ENCODE results near the gene B3GALT6.

B3GALT6 gene

DNA sequence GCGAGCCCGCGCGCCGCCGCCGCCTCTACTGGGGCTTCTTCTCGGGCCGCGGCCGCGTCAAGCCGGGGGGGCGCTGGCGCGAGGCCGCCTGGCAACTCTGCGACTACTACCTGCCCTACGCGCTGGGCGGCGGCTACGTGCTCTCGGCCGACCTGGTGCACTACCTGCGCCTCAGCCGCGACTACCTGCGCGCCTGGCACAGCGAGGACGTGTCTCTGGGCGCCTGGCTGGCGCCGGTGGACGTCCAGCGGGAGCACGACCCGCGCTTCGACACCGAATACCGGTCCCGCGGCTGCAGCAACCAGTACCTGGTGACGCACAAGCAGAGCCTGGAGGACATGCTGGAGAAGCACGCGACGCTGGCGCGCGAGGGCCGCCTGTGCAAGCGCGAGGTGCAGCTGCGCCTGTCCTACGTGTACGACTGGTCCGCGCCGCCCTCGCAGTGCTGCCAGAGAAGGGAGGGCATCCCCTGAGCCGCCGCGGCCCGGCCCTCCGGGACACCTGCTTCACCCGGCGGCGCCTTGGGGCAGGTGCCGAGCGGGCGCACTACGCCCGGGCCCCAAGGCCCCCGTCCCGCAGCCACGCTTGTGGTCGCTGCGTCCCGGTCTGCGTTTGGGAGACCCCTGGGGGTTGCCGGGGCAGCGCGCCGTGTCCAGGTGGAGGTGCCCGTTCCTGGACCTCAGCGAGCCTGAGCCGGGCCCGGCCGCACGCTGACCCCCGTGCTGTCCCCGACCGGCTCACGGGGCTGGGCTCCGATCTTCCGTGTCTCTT lies 944 bp downstream of the B3GALT6 start:
- DNase-seq: no peak

DNA sequence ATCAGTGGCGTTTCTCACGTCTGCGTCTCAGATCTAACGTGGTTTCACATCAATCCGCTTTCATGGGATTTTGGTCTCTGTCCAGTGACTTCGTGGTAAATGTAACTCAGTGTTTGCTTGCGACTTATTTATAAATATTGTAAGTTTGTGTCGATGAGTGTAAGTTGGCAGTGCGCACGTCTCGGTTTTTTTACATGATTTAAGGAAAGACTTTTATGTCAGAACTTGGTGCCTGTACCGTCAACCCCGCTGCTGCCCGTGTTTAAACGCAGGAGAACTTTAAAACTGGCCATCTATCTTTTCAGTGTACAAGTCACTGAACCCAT lies 1.5 kb downstream of the B3GALT6 start:
- DNase-seq: no peak

DNA sequence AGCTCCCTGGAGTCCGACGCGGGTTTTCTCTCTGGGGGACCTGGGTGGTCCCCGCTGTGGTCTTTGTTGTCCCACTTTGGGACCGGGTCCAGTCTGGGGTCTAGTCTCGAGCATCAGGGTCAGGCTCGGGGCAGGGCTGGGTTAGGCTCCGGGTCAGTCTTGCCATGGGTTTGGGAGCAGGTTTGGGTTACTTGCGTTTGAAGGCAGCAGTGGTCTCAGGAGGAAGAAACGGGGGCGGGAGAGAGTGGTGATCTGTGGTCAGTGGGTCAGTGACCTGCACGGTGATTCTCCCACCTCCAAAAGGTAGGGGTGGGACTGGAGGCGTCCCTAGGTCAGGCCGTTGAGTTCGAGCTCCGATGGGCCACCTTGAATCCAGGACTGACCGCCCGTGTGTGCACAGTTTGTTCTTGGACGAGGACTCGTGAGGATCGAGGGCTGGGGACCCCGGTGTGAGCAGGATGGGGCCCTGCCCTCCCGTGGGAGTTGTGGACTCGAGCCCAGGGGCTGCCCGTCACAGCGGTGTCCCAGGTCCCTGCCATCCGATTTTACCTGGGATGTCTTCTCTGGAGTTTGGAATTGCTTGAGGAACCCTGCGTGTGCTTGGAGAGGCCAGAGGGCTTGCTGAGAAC lies 2.3 kb downstream of the B3GALT6 start:
- DNase-seq: no peak

DNA sequence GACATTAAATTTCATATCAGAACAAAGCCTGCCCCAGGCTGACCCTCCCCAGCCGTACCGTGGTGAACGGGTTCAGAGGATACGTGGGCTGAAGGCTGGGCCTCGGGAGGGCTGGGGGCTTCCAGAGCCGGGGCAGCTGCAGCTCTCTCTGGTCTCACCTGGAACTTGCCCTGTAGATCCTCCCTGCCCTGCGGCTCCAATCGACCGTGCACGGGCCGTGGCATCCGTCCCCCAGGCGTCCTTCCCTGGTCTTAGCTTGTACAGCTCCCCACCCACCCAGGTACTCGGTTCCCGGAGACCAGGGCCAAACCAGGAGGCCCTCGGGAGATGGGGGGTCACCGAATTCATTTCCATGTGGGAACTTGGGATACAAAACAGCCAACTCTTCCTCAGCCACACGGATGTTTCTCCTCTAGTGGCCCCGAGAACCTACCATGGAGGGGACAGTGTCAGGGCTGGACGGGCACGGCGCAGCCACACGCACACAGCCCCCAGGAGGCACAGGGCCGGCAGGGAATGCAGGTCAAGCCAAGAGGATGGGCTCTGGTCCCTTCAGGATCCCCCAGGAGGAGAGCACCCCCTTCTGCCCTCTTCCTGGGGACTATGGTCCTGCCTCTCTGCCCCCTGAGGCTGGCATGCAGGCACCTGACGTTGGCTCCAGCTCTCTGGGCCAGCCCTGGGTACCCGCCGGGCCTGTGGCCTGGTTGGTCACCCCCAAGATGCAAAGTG lies 3.1 kb downstream of the B3GALT6 start:
- DNase-seq: no peak

DNA sequence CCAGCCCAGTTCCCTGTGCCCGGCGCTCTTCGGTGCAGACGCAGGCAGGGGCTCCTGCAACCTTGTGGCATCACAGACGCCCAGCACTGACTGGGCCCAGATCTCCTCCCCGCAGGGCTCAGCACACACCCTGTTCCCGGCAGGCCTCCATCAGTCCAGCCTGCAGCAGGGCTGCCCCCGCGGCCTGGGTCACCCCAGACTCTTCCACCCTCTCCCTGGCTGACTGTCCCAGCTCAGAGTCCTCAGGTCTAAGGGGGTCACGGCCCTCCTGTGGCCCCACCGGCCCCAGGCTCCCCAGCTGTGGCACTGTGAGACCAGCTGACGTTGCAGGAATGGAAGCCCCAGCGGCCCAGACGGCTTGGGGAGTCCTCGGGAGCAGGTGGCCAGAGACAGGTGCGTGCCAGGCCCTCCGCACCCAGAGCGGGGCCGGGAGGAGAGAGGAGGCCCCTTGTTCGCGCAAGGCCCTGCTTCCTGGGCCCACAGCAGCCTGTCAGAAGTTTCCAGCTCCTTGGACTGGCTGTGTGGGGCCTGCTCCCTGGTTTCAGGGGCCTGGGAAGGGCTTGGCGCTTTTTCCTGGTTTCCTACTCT lies 4.2 kb downstream of the B3GALT6 start:
- DNase-seq: no peak

DNA sequence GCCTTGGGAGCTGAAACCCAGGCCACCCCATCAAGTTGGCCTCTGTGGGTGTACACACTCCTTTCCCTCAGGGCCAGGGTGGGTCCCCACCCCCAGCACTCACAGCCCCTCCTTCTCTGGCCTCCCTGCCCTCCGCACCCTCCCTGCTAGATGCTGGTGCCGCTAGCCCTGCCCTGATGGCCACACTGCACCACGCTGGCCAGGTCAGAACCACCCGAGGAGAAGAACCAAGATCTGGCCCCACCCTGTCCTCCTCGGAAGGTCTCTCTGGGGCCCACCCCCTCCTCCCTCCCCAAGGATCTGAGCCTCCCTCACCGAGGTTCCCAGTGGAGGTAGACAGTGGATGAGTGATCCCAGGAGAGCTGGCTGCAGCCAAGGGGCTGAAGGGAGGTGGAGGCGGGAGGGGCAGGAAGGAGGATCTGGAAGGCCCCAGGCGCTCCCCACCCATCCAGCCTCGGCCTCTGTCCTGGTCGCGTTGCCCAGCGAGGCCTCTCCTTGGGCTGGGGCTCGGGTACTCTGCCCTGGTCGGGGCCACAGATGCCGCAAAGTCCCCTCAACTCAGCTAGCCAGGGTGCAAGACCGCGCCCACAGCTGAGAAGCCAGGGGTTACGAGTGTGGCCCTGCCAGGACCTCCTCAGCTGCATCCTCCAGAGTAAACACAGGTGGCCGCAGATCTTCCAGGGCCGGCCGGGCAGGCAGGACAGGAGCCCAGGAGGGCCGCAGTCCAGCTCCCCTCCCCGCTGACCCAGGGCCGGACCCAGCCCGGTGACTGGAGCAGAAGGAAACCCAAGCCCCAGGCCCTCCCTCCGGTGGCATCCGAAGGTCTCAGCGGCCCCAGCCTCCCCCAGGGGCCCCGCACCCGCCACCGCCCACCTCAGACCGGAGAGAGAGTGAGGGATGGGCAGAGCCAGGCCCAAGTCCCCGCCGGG lies 5.2 kb downstream of the B3GALT6 start:
- DNase-seq: no peak

DNA sequence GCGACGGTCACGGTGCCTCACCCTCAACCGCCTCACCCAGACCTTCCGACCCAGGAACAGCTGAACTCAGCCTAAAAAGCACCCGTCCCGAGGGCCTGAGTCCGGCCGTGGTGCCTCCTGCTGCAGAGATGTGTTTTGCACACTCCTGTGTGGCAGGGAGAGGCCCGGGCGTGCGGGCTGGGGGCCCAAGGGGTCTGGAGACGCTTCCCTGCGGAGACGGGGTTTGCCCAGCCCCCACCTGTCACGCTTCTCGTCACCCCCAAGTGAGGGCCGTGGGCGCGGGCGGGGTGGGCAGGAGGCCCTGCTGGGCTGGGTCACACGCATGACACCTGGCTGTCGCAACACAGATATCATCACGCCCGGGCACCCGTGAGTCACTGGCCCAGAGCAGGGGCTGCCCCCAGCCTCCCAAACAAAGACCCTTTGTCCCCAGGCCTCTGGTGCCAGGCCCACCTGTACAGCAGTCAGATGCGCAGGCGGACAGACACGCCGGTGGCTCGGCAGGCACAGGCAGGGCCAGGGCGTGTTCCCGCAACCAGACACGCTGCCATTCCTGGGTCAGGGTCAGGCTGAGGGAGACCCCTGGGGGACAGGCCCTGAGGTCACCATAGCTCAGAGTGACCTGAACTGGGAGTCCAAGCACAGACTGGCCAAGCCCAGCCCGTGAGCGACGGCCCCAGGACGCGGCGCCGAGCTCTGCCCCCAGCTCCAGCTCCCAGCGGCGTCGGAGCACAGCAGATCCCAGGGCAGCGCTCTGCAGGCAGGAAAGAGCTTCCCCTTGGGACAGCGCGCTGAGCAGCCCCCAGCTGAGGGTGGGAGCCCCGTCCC lies 6.1 kb downstream of the B3GALT6 start:
- peak; percentile 29 for DNase-seq

DNA sequence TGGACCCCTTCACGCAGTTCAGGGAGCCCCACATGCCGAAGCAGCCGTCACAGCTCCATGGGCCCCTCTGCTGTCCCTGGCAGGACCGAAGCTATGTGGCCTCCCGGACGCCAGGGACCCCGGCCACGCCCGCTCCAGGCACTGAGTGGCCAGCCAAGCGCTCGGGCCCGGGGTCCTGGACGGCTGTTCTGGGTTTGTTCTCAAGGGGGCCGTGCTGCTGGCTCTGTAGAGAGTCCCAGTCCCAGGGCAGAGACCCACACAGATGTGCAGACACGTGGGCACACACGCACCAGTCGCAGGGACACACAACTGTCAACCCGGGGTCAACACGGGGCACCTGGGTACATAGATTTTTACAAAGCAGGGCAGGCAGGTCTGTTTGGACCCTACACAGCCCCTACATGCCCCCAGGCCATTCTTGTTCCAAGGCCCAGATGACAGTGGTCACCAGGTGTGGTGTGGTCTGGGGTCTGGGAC lies 6.7 kb downstream of the B3GALT6 start:
- no peak for DNase-seq

DNA sequence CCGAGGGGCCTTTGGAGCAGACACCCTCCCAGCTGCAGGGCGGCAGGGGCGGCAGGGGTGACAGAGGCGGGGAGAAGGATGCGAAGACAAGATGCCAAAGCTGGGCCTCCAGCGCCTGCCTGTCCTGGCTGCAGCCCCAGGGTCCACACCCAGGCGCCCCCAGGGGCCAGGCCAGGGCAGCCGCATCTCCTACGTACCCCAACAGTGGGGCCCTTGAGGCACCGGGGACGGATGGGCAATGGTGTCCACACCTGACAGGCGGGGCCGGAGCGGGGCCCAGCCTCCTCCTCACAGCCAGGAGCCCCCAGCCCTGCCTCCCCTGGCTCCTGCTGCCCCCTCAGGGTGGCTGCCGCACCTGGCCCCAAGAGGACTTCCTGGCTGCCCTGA lies 7.2 kb downstream of the B3GALT6 start:
- DNase-seq: no peak

DNA sequence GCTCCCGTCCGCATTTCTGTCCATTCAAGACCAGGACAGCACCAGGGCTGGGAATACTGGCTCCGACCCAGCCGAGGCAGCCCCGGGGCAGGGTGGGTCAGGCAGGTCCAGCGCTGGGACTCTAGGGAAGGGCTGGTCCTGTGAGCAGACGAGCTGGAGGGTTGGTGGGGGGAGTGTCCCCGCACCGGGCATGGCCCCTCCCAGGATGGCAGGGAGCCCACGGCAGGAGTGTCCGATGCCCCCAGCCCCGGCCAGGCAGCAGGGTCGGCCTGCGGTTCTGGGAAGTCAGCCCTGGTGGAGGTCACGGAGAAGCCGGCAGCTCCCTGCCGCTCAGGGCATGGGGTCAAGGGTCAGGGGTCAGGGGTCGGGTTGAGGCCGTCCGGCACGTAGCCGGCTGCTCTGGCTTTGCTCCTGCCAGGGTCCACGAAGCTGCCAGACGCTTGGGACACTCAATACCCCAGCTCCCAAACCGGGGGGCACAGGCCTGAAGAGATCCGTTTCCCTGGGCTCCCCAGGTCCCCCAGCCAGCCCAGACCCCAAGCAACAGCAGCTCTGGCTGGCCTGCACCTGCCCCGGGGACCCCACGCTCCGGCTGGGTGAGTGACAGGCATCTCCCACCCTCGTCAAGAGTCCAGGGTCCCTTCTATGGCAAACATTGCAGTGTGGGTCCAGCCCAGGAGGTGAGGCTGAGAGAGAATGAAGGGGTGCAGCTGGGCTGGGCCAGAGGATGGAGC lies 7.7 kb downstream of the B3GALT6 start:
- no peak for DNase-seq

DNA sequence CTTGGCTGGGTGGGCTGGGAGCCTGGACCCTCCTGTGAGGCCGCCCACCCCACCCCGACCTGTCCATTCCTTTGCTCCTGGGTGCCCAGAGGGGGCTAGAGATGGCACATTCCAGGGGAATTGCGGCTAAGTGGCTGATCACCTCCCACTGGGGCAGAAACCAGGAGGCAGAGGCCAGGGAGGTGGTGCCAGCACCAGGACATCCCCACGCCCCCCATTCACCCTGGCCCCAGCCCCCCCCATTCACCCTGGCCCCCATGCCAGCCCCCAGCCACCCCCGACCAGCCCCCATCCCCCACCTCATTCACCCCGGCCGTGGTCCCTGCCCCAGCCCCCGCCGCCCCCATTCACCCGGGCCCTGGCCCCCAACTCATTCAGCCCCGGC lies 8.3 kb downstream of the B3GALT6 start:
- DNase-seq: no peak

DNA sequence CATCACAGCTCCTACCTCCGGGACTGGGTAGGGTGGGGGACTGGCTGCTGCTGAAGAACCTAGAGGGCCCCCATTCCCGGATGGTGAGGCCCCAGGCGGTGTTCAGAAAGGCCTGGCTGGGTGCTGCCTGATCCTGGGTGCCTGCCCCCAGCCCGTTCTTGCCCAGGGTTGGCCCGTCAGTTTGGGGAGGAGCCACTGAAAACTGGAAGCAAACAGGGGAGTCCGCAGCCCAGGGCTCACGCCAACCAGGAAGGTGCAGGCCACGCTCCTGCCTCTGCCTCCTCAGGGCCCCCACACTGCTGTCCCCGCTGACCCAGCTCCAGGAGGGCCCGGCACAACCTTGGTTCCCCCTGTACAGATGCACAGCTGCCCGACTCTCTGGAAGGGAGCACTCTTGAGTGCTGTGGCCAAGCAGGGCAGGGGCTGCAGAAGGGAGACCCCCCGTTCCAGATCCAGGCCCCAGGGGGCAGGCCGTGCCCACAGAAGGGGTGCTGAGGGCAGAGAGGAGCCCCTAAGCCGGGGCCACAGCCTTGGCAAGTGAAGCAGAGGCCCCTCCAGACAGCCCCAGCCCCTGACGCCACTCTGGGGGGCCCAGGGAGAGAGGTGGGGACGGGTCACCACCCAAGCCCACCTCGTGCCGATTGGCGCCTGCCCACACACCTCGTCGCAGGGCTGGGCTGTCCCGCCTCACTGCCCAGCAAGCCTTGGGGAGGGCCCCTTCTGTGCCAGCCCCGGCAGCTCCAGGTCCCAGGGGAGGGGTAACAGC lies 9.0 kb downstream of the B3GALT6 start:
- peak; percentile 49 for DNase-seq

DNA sequence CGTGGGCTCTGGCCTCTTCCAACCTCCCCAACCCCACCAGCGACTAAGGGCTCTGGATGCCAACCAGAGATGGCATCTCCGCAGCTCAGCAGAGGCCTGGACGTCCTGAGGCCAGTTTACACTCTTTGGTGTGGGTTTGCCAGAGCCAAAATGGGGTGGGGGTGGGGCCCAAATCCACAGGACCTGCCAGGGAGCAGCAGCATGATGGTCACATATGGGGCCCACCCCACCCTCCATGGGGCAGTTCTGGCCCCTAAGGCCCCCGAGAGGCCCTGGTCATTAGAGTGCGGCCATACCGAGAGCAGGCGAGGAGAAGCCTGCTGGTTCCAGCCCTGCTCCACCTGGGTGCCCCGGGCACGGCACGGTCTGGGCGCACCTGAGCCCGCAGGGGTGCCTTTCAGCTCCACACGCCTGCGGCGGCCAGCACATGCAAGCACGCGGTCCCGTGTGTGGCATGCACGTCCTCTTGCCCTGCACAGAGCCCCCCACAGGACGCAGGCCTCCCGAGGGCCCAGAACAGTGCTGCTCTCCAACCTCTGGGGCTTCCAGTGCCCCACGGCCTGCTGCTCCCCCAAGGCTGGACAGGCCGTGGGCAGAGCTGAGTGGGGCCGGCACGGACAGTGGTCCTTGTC lies 9.7 kb downstream of the B3GALT6 start:
- no peak for DNase-seq

DNA sequence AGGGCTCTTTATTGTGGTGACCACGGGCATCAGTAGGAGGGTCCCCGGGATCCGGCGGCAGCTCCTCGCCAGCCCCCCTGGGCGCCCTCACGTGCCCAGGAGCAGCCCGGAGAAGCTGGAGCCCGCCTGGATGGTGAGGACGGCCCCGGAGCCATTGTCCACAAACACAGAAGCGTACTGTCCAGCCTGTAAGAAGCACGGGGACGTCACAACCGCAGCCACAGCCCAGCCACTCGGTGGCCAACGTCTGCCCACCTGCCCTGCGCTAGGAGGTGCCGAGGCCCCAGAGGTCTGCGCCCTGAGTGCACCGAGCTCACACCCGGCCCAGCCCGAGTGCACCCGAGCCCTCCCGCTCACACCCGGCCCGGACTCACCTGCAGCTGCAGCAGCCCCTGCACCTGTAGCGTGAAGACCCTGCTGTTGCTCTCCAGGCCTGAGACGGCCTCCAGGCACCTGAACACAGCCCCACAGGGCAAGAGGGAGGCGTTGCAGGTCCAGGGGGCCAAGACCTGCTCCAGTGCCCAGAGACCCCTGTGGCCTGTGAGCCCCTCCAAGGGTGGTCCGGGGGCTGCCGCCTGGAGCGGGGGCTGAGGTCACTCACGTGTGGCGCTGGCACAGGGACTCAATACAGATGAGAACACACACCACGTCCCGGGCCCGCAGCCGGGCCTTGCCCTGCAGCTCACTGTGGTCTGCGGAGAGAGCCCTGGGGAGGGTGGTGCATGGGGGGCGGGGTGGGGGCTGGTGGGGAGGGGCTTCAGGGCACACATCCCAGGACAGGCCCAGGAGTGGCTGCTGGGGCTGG lies 10.6 kb downstream of the B3GALT6 start:
- DNase-seq: no peak

DNA sequence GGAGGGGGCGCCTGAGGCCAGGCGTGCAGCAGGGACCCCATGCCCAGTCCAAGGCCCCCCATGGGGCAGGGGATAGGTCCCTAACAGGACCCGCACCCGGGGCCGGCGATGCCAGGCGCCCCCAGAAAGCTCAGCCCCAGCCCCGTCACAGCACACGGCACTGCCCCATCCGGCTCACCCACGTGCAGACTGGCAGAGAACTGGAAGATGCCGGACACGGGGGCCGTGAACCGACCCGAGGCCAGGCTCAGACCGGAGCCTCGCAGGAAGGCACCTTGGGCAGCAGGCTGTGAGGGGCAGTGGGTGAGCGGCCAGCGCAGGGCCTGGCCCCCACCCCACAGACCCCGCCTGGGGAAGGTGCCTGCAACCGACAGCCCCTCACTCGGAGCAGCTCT lies 11.2 kb downstream of the B3GALT6 start:
- no peak for DNase-seq

DNA sequence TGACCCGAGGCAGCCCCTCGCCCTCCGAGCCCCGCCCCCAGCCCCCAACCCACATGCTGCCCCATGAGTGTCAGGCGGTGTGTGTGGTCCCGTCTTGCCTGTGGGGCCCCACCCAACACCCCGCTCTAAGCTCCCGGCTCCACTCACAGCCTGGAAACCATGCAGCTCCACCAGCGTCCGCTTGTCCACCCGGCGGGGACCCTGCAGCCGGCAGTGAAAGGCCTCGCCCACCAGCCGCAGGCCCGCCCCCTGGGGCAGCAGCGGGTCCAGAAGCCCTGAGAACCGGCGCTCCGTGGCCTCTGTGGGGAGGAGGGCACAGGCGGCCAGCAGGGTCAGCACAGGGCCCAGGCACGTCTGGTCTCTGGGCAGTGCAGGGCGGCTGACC lies 11.8 kb downstream of the B3GALT6 start:
- DNase-seq: no peak

DNA sequence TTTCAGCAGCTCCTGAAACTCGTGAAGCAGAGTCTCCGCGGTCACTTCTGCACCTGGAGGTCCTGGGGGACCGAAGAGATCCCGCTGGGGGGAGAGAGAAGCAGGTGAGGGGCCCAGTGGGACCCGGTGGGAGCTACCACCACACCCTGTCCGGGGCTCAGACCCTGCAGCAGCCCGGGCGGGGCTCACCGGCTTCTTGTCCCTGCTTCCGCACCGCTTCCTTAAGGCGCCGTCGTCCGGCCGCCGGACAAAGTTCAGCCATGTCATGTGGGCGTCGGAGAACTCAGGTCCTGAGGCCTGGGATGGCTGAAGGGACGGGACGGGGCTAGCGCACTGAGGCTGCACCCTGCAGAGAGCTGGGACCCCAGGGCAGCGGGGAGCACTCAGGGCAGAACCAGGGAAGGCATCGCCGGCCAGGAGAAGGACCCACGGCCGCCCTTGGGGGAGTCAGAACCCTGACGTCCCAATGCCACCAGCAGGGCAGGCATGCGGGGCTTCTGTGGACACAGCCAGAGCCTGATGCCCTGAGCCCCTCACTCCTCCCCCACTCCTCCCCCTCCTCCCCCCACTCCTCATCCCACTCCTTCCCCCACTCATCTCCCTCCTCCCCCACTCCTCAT lies 12.3 kb downstream of the B3GALT6 start:
- DNase-seq: no peak

DNA sequence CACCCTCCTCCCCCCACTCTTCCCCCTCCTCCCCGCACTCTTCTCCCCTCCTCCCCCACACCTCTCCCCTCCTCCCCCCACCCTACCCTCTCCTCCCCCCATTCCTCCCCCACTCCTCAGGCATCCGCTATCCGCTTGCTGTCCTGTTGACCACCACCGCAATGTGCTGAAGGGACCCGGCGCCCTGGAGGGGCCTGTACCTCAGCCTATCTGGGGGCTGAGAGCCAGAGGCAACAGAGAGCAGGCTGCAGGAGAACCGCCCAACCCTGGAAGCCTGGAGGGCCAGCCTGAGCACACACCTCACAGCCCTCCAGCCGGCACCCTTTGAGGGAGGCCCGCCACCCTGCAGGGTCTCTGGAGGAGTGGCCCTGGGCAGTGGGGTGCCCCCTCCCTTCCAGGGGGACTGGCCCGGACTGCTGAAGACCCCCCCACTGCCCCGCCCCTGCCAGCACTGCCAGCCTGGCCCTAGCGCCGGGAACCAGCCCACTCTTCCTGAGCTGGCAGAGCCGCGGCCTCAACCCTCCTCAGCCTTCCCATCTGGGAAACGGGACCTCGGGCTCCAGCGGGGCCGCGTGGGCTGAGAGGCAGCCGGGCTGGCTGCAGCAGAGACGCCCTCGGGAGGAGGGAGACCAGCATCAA lies 13.3 kb downstream of the B3GALT6 start:
- no peak for DNase-seq

Data from NCI-H2171 treated with DMSO at 0.1 percent for 48 hours (cell line).